ENCODE data around the gene ALX4.

ALX4 gene

GRCh38 chr11:44258839-44259420, 51.0 kb downstream of the ALX4 start:
- Histone ChIP-seq H3K9ac (ENCODE audit: low read length) (no peak overlapping the region), H3K36me3 (ENCODE audit: control insufficient read depth, low read depth, low read length) (no peaks in the 10 kb centered on the region), H3K9me3 (ENCODE audit: control insufficient read depth, low read depth, low read length) (no peaks in the 10 kb centered on the region), H3K27me3 (ENCODE audit: control insufficient read depth, insufficient read depth, low read length) (no peaks in the 10 kb centered on the region), H3K4me1 (ENCODE audit: control insufficient read depth, low read depth, low read length) (no peaks in the 10 kb centered on the region), H3K27ac (ENCODE audit: low read length) (no peak overlapping the region), H3K4me3 (ENCODE audit: low read length) (no peak overlapping the region)

GRCh38 chr11:44258190-44258489, 51.8 kb downstream of the ALX4 start:
- Histone ChIP-seq H3K9me3 (ENCODE audit: control insufficient read depth, low read depth, low read length) (peaks cover 5% of the 10 kb centered on the region), H3K36me3 (ENCODE audit: control insufficient read depth, low read depth, low read length) (no peaks in the 10 kb centered on the region), H3K27me3 (ENCODE audit: control insufficient read depth, insufficient read depth, low read length) (no peaks in the 10 kb centered on the region), H3K27ac (ENCODE audit: low read length) (no peak overlapping the region), H3K4me3 (ENCODE audit: low read length) (no peak overlapping the region), H3K9ac (ENCODE audit: low read length) (no peak overlapping the region), H3K4me1 (ENCODE audit: control insufficient read depth, low read depth, low read length) (no peaks in the 10 kb centered on the region)

GRCh38 chr11:44257338-44258189, 52.4 kb downstream of the ALX4 start:
- H3K9me3 ChIP-seq (ENCODE audit: control insufficient read depth, low read depth, low read length), result peaks cover 10% of the 10 kb centered on the region
- H3K9ac ChIP-seq (ENCODE audit: low read length), result no peak overlapping the region
- no peak overlapping the region for H3K27ac ChIP-seq (ENCODE audit: low read length)
- H3K27me3 ChIP-seq (ENCODE audit: control insufficient read depth, insufficient read depth, low read length), result no peaks in the 10 kb centered on the region
- no peaks in the 10 kb centered on the region for H3K36me3 ChIP-seq (ENCODE audit: control insufficient read depth, low read depth, low read length)
- no peaks in the 10 kb centered on the region for H3K4me1 ChIP-seq (ENCODE audit: control insufficient read depth, low read depth, low read length)
- no peak overlapping the region for H3K4me3 ChIP-seq (ENCODE audit: low read length)

- no peak overlapping the region for H3K9ac ChIP-seq (ENCODE audit: low read length)
- peaks cover 11% of the 10 kb centered on the region for H3K9me3 ChIP-seq (ENCODE audit: control insufficient read depth, low read depth, low read length)
- H3K4me1 ChIP-seq (ENCODE audit: control insufficient read depth, low read depth, low read length), result no peaks in the 10 kb centered on the region
- H3K27me3 ChIP-seq (ENCODE audit: control insufficient read depth, insufficient read depth, low read length), result no peaks in the 10 kb centered on the region
- no peaks in the 10 kb centered on the region for H3K36me3 ChIP-seq (ENCODE audit: control insufficient read depth, low read depth, low read length)
- no peak overlapping the region for H3K4me3 ChIP-seq (ENCODE audit: low read length)
- H3K27ac ChIP-seq (ENCODE audit: low read length), result no peak overlapping the region
These were observed 53.2 kb downstream of the ALX4 start for GRCh38 chr11:44256673-44257291.

- Histone ChIP-seq H3K27me3 (ENCODE audit: control insufficient read depth, insufficient read depth, low read length) (no peaks in the 10 kb centered on the region), H3K36me3 (ENCODE audit: control insufficient read depth, low read depth, low read length) (no peaks in the 10 kb centered on the region), H3K9me3 (ENCODE audit: control insufficient read depth, low read depth, low read length) (peaks cover 11% of the 10 kb centered on the region), H3K27ac (ENCODE audit: low read length) (no peak overlapping the region), H3K4me1 (ENCODE audit: control insufficient read depth, low read depth, low read length) (no peaks in the 10 kb centered on the region), H3K4me3 (ENCODE audit: low read length) (no peak overlapping the region), H3K9ac (ENCODE audit: low read length) (no peak overlapping the region)
These were observed 54.4 kb downstream of the ALX4 start for GRCh38 chr11:44255406-44256071.

GRCh38 chr11:44252999-44253602, 56.8 kb downstream of the ALX4 start:
- Histone ChIP-seq H3K4me3 (ENCODE audit: low read length) (no peak overlapping the region), H3K27ac (ENCODE audit: low read length) (no peak overlapping the region), H3K36me3 (ENCODE audit: control insufficient read depth, low read depth, low read length) (no peaks in the 10 kb centered on the region), H3K4me1 (ENCODE audit: control insufficient read depth, low read depth, low read length) (no peaks in the 10 kb centered on the region), H3K9me3 (ENCODE audit: control insufficient read depth, low read depth, low read length) (peaks cover 11% of the 10 kb centered on the region), H3K27me3 (ENCODE audit: control insufficient read depth, insufficient read depth, low read length) (no peaks in the 10 kb centered on the region), H3K9ac (ENCODE audit: low read length) (no peak overlapping the region)

GRCh38 chr11:44250421-44250820, 59.5 kb downstream of the ALX4 start:
- no peaks in the 10 kb centered on the region for H3K27me3 ChIP-seq (ENCODE audit: control insufficient read depth, insufficient read depth, low read length)
- no peak overlapping the region for H3K4me3 ChIP-seq (ENCODE audit: low read length)
- no peaks in the 10 kb centered on the region for H3K36me3 ChIP-seq (ENCODE audit: control insufficient read depth, low read depth, low read length)
- H3K27ac ChIP-seq (ENCODE audit: low read length), result no peak overlapping the region
- no peak overlapping the region for H3K9ac ChIP-seq (ENCODE audit: low read length)
- H3K9me3 ChIP-seq (ENCODE audit: control insufficient read depth, low read depth, low read length), result peaks cover 11% of the 10 kb centered on the region
- H3K4me1 ChIP-seq (ENCODE audit: control insufficient read depth, low read depth, low read length), result no peaks in the 10 kb centered on the region

- no peak overlapping the region for H3K27ac ChIP-seq (ENCODE audit: low read length)
- peaks cover 6% of the 10 kb centered on the region for H3K9me3 ChIP-seq (ENCODE audit: control insufficient read depth, low read depth, low read length)
- H3K4me3 ChIP-seq (ENCODE audit: low read length), result no peak overlapping the region
- H3K4me1 ChIP-seq (ENCODE audit: control insufficient read depth, low read depth, low read length), result peaks cover 16% of the 10 kb centered on the region
- H3K9ac ChIP-seq (ENCODE audit: low read length), result no peak overlapping the region
- H3K27me3 ChIP-seq (ENCODE audit: control insufficient read depth, insufficient read depth, low read length), result no peaks in the 10 kb centered on the region
- H3K36me3 ChIP-seq (ENCODE audit: control insufficient read depth, low read depth, low read length), result no peaks in the 10 kb centered on the region
These were observed 61.8 kb downstream of the ALX4 start for GRCh38 chr11:44248109-44248508.

- Histone ChIP-seq H3K27ac (ENCODE audit: low read length) (no peak overlapping the region), H3K36me3 (ENCODE audit: control insufficient read depth, low read depth, low read length) (no peaks in the 10 kb centered on the region), H3K9me3 (ENCODE audit: control insufficient read depth, low read depth, low read length) (peaks cover under 1% of the 10 kb centered on the region), H3K4me3 (ENCODE audit: low read length) (no peak overlapping the region), H3K4me1 (ENCODE audit: control insufficient read depth, low read depth, low read length) (peaks cover 22% of the 10 kb centered on the region), H3K9ac (ENCODE audit: low read length) (no peak overlapping the region), H3K27me3 (ENCODE audit: control insufficient read depth, insufficient read depth, low read length) (no peaks in the 10 kb centered on the region)
These were observed 62.4 kb downstream of the ALX4 start for GRCh38 chr11:44247508-44247907.

GRCh38 chr11:44246726-44247125, 63.2 kb downstream of the ALX4 start:
- Histone ChIP-seq H3K36me3 (ENCODE audit: control insufficient read depth, low read depth, low read length) (no peaks in the 10 kb centered on the region), H3K27me3 (ENCODE audit: control insufficient read depth, insufficient read depth, low read length) (no peaks in the 10 kb centered on the region), H3K27ac (ENCODE audit: low read length) (no peak overlapping the region), H3K9me3 (ENCODE audit: control insufficient read depth, low read depth, low read length) (no peaks in the 10 kb centered on the region), H3K4me3 (ENCODE audit: low read length) (no peak overlapping the region), H3K4me1 (ENCODE audit: control insufficient read depth, low read depth, low read length) (peaks cover 26% of the 10 kb centered on the region), H3K9ac (ENCODE audit: low read length) (no peak overlapping the region)

- Histone ChIP-seq H3K9me3 (ENCODE audit: control insufficient read depth, low read depth, low read length) (no peaks in the 10 kb centered on the region), H3K27me3 (ENCODE audit: control insufficient read depth, insufficient read depth, low read length) (no peaks in the 10 kb centered on the region), H3K4me3 (ENCODE audit: low read length) (no peak overlapping the region), H3K36me3 (ENCODE audit: control insufficient read depth, low read depth, low read length) (no peaks in the 10 kb centered on the region), H3K9ac (ENCODE audit: low read length) (no peak overlapping the region), H3K27ac (ENCODE audit: low read length) (peak overlapping the region; percentile 77), H3K4me1 (ENCODE audit: control insufficient read depth, low read depth, low read length) (peaks cover 26% of the 10 kb centered on the region)
These were observed 65.2 kb downstream of the ALX4 start for GRCh38 chr11:44244639-44245310.

Data from iPS-18a (cell line).